Amniotic epithelial cell (primary cell): ENCODE data around the gene ABCA2.

Experiments
- DNase-seq: peaks from one replicate; pipeline ENCODE4 v3.0.0-alpha.2; 2010; ENCODE audit warnings: low read depth

ABCA2 gene

DNA sequence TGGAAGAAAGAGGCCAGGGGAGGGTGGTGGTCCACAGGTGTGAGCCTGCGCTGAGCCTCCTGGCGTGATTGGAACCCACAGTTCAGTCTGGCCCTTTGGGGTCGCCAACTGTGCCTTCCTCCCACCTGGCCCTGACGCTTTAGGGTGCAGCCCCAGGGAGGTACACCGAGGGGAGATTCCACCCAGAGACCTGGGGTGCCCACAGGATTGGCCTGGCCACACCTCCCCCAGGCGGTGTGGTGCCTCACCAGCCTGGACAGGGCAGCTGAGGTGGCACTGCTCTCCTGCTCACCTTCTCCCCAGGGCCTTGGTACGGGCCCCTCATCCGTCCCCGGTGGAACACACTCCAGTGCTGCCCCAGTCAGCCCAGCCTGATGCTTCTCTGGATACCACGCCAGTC is 30.7 kb downstream of the ABCA2 start:
- no peak for DNase-seq

- DNase-seq = peak; percentile 37
Observed at GRCh38 chr9:136996361-136997292, 31.4 kb downstream of the ABCA2 start, which contains the start of gene CLIC3. Gene CLIC3 (minus strand): TSS chr9:136996568. CDS start chr9:136996543, 25 bp downstream.

GRCh38 chr9:136995772-136996311 is 32.2 kb downstream of the ABCA2 start:
- no peak for DNase-seq

GRCh38 chr9:136995362-136995761 is 32.7 kb downstream of the ABCA2 start:
- no peak for DNase-seq

GRCh38 chr9:136994888-136995230 is 33.2 kb downstream of the ABCA2 start:
- no peak for DNase-seq

- DNase-seq = no peak
Observed at GRCh38 chr9:136994180-136994887, 33.7 kb downstream of the ABCA2 start.

- DNase-seq = no peak
Observed at GRCh38 chr9:136992819-136993369, 35.1 kb downstream of the ABCA2 start.

GRCh38 chr9:136991993-136992818 is 35.8 kb downstream of the ABCA2 start, which contains the start of gene PAXX:
Gene PAXX (plus strand): TSS chr9:136992422. CDS start chr9:136992444, 22 bp downstream.
- peak; percentile 87 for DNase-seq

- DNase-seq = no peak
Observed at GRCh38 chr9:136990242-136990911, 37.7 kb downstream of the ABCA2 start.

DNA sequence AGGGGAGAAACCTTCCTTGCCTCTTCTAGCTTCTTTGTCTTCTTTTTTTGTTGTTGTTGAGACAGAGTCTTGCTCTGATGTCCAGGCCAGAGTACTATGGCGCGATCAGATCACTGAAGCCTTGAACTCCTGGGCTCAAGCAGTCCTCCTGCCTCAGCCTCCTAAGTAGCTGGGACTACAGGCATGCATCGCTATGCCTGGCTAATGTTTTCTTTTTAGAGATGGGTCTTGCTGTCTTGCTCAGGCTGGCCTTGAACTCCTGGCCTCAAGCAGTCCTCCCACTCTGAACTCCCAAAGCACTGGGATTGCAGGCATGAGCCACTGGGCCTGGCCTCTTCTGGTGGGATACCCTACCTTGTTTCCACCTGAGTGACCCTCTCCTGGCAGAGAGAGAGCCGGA is 39.2 kb downstream of the ABCA2 start:
- no peak for DNase-seq

DNA sequence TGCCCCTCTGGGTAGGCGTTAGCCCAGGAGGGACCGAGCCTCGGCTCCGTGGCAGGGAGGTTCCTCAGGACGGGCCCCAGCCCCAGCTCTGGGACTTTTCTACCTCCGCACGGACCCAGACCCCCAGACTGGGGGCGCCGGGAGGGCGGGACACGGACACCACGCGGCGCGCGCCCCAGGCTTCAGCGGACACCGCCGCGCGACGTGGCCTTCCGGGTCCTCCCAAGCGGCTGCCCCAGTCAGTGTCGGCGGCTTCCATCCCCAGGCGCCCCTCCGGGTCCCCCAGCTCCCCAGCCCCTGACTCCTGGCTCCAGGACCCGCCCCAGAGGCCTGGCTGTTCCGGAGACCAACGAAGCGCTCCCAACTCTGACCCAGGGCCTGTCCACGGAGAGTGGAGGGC is 42.2 kb downstream of the ABCA2 start:
- DNase-seq = no peak

- no peak for DNase-seq
Observed at GRCh38 chr9:136985027-136985602, 42.9 kb downstream of the ABCA2 start.

- no peak for DNase-seq
Observed at GRCh38 chr9:136984464-136985026, 43.5 kb downstream of the ABCA2 start.

DNA sequence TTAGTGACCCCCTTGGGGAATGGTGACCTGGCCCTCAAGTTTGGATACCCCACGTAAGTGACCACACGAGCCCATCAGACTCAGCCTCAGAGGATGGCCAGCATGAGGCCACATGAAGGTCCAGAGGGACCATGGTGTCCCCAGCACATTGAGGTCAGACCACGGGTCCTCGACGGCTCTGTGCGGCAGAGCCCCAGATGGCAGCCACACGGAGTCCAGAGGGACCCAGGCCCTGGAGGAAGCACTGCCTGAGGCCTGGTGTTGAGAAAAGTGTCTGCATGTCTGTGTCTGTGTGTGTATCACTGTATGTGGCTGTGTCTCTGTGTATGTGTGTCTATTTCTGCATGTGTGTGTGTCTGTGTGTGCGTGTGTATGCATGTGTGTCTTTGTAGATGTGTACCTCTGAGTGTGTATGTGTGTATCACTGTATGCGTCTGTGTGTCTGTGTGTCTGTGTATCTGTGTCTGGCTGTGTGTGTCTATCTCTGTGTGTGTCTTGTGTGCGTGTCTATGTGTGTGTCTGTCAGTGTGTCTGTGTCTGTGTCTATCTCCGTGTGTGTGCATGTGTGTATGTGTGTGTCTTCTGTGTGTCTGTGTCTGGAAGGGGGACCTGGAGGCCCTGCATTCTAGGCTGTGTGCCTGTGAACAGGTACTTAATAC is 44.3 kb downstream of the ABCA2 start:
- DNase-seq = peak; percentile 41

DNA sequence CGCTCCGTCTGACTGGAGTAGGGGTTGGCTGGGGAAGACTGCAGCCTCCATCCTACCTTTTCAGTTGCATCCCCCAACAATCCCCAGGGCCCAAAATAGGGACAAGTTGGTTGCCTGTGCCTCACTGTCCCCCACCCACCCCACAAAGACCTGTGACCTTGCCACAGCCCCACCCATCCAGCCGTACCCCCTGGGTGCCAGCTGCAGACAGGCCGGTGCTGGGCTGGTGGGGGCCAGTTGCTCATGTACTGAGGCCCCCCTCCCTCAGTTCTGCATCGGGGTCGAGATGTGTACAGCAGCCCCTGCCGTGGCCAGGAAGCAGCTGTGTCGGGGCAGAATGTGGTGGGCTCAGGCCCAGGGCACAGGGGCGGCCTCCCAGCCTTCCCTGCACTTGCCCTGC is 44.9 kb downstream of the ABCA2 start:
- no peak for DNase-seq

DNA sequence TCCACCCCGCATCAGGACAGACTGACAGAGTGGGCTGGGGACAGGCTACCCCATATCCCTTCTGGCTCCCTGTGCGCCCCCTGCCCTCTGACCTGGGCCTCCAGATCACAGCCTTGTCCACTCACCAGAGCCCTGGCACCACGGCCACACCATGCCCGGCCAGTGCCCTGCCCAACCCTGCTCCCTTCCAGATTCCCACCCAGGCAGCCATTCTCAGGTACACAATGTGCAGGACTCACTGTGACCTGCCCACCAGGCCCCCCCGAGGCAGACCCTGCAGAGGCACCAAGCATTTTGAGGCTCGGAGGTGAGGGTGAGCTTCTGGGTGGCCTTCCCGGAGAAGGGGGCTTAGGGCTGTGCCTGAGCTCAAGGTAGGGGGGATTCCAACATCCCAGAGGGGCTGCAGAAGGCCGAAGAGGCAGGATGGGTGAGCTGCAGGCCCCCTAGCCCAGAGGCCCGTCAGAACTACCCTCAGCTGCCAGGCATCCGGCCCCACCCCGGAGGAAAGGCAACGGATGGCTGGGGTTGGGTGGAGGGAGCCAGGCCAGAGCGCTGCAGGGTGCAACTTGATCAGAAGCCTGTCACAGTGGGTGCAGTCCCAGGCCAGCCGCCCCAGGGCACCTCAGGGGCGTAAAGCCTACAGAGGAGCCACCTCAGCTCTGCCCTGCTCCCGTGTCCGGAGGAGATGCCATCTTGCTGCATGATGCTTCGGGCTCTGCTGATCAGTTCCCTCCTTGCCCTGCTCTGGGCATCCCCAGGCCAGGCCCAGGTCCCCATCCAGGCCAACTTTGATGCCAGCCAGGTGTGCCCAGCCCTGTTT is 45.6 kb downstream of the ABCA2 start, which contains the start of gene LCNL1:
Gene LCNL1, plus strand, starts transcription at position 762 of the 820 bp plus-strand sequence. CDS start 594 bp downstream, outside the sequence.
- no peak for DNase-seq

- DNase-seq = no peak
Observed at GRCh38 chr9:136981588-136982231, 46.3 kb downstream of the ABCA2 start.
